Stimulated activated effector memory CD8-positive, alpha-beta T cell treated with anti-CD3 and anti-CD28 coated beads, Interleukin-12 subunit alpha, Interleukin-12 subunit beta, amount 100 ng/mL, for 72 hours (primary cell): ENCODE results near the gene SLC35F3.

Source experiments
- ATAC-seq: fragments of 150-1000 bp; cut with Tn5 transposase; 2 replicates; pipeline ENCODE4 v1.10.0; 2021
- DNase-seq, 2 donors: peaks; one replicate each; pipeline ENCODE4 v3.0.0; 2021 to 2022; ENCODE audit warnings: low spot score in 2 of 2
- H3K27ac Mint-ChIP-seq: one replicate; pipeline ENCODE4 v1.8.0; 2022; ENCODE audit warnings: mild to moderate bottlenecking, mixed read lengths
- H3K36me3 Mint-ChIP-seq: one replicate; pipeline ENCODE4 v1.8.0; 2022; ENCODE audit warnings: mild to moderate bottlenecking, mixed read lengths
- H3K4me1 Mint-ChIP-seq: one replicate; pipeline ENCODE4 v1.8.0; 2022; ENCODE audit warnings: mixed read lengths
- H3K4me3 Mint-ChIP-seq: one replicate; pipeline ENCODE4 v1.8.0; 2022; ENCODE audit warnings: mild to moderate bottlenecking, mixed read lengths
- H3K9me3 Mint-ChIP-seq: one replicate; pipeline ENCODE4 v1.8.0; 2022; ENCODE audit warnings: mixed read lengths

Gene SLC35F3

GRCh38 chr1:233939451-233939850, 35.0 kb downstream of the SLC35F3 start:
- Mint-ChIP-seq H3K36me3 (no peaks in the 10 kb centered on the region), H3K9me3 (no peaks in the 10 kb centered on the region), H3K4me3 (no peak overlapping the region), H3K4me1 (no peaks in the 10 kb centered on the region), H3K27ac (no peak overlapping the region)
- no peak for DNase-seq
- no peak for ATAC-seq

- DNase-seq (no peak), ATAC-seq (no peak)
- Mint-ChIP-seq H3K27ac (no peak overlapping the region), H3K4me1 (no peaks in the 10 kb centered on the region), H3K36me3 (no peaks in the 10 kb centered on the region), H3K4me3 (no peak overlapping the region), H3K9me3 (no peaks in the 10 kb centered on the region)
These were observed 36.4 kb downstream of the SLC35F3 start for GRCh38 chr1:233940908-233941307.

- ATAC-seq: no peak
- H3K4me3 Mint-ChIP-seq: no peak overlapping the region
- no peak for DNase-seq
- peaks cover 2% of the 10 kb centered on the region for H3K9me3 Mint-ChIP-seq
- no peak overlapping the region for H3K27ac Mint-ChIP-seq
- H3K4me1 Mint-ChIP-seq: no peaks in the 10 kb centered on the region
- H3K36me3 Mint-ChIP-seq: no peaks in the 10 kb centered on the region
These were observed 40.1 kb downstream of the SLC35F3 start for GRCh38 chr1:233944601-233945000.

- Mint-ChIP-seq H3K4me3 (no peak overlapping the region), H3K27ac (no peak overlapping the region), H3K4me1 (no peaks in the 10 kb centered on the region), H3K36me3 (no peaks in the 10 kb centered on the region), H3K9me3 (peaks cover 2% of the 10 kb centered on the region)
- DNase-seq (no peak), ATAC-seq (no peak)
These were observed 41.1 kb downstream of the SLC35F3 start for GRCh38 chr1:233945573-233945972.

DNA sequence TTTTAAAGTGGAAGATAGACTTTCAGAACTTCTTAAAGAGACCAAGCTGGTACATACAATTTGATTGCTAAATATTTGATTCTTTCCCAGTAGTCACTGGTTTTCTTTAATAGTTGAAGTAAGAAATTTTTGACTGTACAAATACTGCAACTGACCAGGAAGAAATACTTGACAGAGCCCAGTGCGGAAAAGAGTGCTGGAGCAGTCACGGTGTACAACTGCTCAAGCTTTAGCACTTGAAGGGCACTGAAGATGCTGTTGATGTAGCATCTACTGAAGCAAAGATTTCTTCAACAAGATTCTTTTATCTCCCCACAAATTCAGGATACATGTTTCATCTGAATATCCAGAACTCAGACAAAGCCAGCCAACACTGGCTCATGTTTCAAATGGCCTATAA, 41.5 kb downstream of the SLC35F3 start:
- Mint-ChIP-seq H3K9me3 (peaks cover 2% of the 10 kb centered on the region), H3K4me3 (no peak overlapping the region), H3K36me3 (no peaks in the 10 kb centered on the region), H3K27ac (no peak overlapping the region), H3K4me1 (no peaks in the 10 kb centered on the region)
- ATAC-seq (no peak), DNase-seq (no peak)

GRCh38 chr1:233946724-233947123, 42.2 kb downstream of the SLC35F3 start:
- no peaks in the 10 kb centered on the region for H3K36me3 Mint-ChIP-seq
- H3K4me3 Mint-ChIP-seq: no peak overlapping the region
- H3K27ac Mint-ChIP-seq: no peak overlapping the region
- DNase-seq (no peak), ATAC-seq (no peak)
- peaks cover 2% of the 10 kb centered on the region for H3K9me3 Mint-ChIP-seq
- no peaks in the 10 kb centered on the region for H3K4me1 Mint-ChIP-seq

DNA sequence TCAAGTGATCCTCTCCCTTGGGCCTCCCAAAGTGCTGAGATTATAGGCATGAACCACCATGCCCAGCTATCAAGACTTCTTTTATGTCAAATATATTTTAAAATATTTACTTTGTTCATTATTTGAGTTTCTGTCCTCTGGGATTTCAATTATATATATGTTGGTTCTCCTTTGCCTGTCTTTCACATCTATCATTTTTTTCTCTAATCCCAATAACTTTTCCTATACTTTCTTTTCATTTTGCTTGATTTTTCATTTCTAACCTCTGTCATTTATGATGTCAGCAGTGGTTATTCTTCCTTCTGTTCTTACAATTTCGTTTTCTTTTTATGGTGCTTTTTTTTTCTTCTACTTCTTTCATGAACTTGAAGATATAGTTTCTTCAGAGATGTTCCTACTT, 47.3 kb downstream of the SLC35F3 start:
- Mint-ChIP-seq H3K4me3 (no peak overlapping the region), H3K4me1 (no peaks in the 10 kb centered on the region), H3K36me3 (no peaks in the 10 kb centered on the region), H3K27ac (no peak overlapping the region), H3K9me3 (peaks cover 8% of the 10 kb centered on the region)
- no peak for DNase-seq
- no peak for ATAC-seq

GRCh38 chr1:233957691-233958090, 53.2 kb downstream of the SLC35F3 start:
- H3K36me3 Mint-ChIP-seq: no peaks in the 10 kb centered on the region
- H3K4me1 Mint-ChIP-seq: no peaks in the 10 kb centered on the region
- DNase-seq (no peak), ATAC-seq (no peak)
- H3K9me3 Mint-ChIP-seq: peaks cover 9% of the 10 kb centered on the region
- H3K4me3 Mint-ChIP-seq: no peak overlapping the region
- no peak overlapping the region for H3K27ac Mint-ChIP-seq

GRCh38 chr1:233959102-233959501, 54.6 kb downstream of the SLC35F3 start:
- Mint-ChIP-seq H3K36me3 (no peaks in the 10 kb centered on the region), H3K4me3 (no peak overlapping the region)

DNA sequence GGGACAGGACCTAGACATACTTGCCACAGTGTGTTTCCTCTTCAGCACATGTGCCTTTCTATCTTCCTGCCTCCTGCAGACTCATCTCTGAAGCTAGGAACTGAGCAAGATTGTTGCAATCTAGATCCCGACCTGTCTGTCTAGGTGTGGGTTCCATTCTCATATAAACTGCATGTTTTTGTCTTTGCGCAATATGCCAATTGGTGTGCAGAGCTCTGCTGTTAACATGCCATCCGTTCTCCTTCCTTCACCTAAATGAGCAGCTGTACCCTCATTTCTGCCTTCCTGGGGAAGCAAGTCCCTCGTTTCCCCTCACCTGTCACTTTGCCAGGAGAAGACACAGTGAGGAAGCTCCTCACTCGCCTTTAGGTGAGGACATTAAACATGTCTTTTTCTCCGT, 55.5 kb downstream of the SLC35F3 start:
- DNase-seq: no peak
- Mint-ChIP-seq H3K36me3 (no peaks in the 10 kb centered on the region), H3K9me3 (peaks cover 6% of the 10 kb centered on the region), H3K27ac (no peak overlapping the region), H3K4me1 (no peaks in the 10 kb centered on the region), H3K4me3 (no peak overlapping the region)
- no peak for ATAC-seq

More at GRCh38 chr1:233959102-233959501, 54.6 kb downstream of the SLC35F3 start:
- DNase-seq (no peak), ATAC-seq (no peak)
- Mint-ChIP-seq H3K9me3 (peaks cover 6% of the 10 kb centered on the region), H3K27ac (no peak overlapping the region), H3K4me1 (no peaks in the 10 kb centered on the region)

DNA sequence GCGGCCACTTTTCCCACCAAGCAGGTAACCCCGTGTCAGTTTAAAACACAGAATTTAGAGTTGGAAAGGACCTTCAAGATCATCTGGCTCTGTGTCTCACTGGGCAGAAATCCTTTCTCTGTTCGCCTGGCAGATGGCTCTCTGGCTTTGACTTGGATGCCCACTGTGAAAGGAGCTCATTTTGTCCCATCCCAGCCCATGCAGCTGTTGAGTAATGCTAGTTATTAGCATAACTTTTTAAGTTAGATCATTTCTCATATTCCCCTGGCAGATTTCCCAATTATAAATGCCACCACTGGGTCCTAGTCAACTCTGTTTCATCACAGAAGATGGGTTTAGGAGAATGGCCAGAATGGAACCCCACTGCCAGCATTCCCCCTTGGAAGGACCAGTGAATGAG, 55.9 kb downstream of the SLC35F3 start:
- ATAC-seq (no peak), DNase-seq (no peak)
- no peak overlapping the region for H3K4me3 Mint-ChIP-seq
- no peak overlapping the region for H3K27ac Mint-ChIP-seq
- H3K36me3 Mint-ChIP-seq: no peaks in the 10 kb centered on the region
- no peaks in the 10 kb centered on the region for H3K4me1 Mint-ChIP-seq
- H3K9me3 Mint-ChIP-seq: peaks cover 6% of the 10 kb centered on the region

- H3K36me3 Mint-ChIP-seq: no peaks in the 10 kb centered on the region
- no peaks in the 10 kb centered on the region for H3K4me1 Mint-ChIP-seq
- no peak for DNase-seq
- H3K4me3 Mint-ChIP-seq: no peak overlapping the region
- H3K9me3 Mint-ChIP-seq: peaks cover 5% of the 10 kb centered on the region
- no peak overlapping the region for H3K27ac Mint-ChIP-seq
- ATAC-seq: no peak
These were observed 58.4 kb downstream of the SLC35F3 start for GRCh38 chr1:233962878-233963277.

DNA sequence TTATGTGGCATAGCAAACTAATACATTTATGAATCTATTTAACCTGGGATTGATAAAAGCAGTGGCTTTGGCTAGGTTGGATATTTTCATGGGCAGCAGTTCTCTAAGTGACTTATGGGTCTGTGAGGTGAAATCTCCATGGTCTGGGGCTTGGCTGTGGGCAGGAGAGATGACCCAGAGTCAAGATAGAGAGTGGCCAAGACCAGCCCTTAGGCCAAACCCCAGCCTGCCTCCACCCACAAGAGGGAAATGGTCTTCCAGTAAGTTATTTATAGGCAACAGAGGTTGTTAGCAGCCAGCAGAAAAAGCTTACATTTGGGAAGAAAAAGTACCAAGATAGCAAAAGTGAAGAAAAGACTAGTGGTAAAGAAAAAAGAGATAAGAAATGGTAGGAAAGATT, 61.4 kb downstream of the SLC35F3 start:
- no peaks in the 10 kb centered on the region for H3K36me3 Mint-ChIP-seq
- ATAC-seq (no peak), DNase-seq (no peak)
- no peak overlapping the region for H3K27ac Mint-ChIP-seq
- H3K4me3 Mint-ChIP-seq: no peak overlapping the region
- H3K9me3 Mint-ChIP-seq: no peaks in the 10 kb centered on the region
- H3K4me1 Mint-ChIP-seq: no peaks in the 10 kb centered on the region

GRCh38 chr1:233971753-233972152, 67.3 kb downstream of the SLC35F3 start:
- ATAC-seq (no peak), DNase-seq (no peak)
- Mint-ChIP-seq H3K9me3 (no peaks in the 10 kb centered on the region), H3K4me3 (no peak overlapping the region), H3K36me3 (no peaks in the 10 kb centered on the region), H3K27ac (no peak overlapping the region), H3K4me1 (no peaks in the 10 kb centered on the region)

GRCh38 chr1:233972563-233972950, 68.1 kb downstream of the SLC35F3 start:
- ATAC-seq (no peak), DNase-seq (no peak)
- H3K9me3 Mint-ChIP-seq: no peaks in the 10 kb centered on the region
- H3K4me1 Mint-ChIP-seq: no peaks in the 10 kb centered on the region
- no peak overlapping the region for H3K4me3 Mint-ChIP-seq
- H3K27ac Mint-ChIP-seq: no peak overlapping the region
- H3K36me3 Mint-ChIP-seq: no peaks in the 10 kb centered on the region

DNA sequence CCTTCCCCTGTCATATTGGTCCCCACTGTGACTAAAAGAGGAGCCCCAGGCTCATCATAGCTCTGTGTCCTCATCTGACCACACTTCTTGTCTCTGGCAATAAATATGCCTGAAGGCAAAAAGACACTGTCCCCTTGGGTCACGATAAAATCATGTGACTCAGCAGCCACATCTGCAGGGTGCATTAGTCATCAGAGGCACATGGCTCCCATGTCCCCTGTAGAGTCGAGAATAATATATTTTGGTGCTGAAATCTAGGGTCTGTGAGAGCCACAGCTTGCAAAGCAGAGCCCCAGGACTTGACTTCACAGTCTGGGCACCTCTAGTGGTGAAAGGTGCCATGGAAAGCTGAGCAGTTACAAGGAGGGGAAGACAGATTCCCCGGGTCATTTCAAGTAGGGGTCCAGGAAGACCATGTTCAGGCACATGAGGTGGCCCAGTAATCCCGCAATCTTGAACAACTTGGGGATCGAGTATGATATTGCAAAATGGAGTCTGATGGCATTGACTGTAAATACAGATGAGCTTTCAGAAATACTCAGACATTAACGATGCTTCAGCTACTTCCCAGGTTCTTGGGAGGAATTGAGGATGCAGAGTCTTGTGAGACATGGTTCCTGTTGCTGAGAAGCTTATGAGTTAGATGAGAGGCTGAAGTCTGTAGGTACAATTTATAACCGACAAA, 68.6 kb downstream of the SLC35F3 start:
- DNase-seq (no peak), ATAC-seq (no peak)
- H3K9me3 Mint-ChIP-seq: no peaks in the 10 kb centered on the region
- H3K4me3 Mint-ChIP-seq: no peak overlapping the region
- H3K4me1 Mint-ChIP-seq: no peaks in the 10 kb centered on the region
- no peaks in the 10 kb centered on the region for H3K36me3 Mint-ChIP-seq
- H3K27ac Mint-ChIP-seq: no peak overlapping the region

DNA sequence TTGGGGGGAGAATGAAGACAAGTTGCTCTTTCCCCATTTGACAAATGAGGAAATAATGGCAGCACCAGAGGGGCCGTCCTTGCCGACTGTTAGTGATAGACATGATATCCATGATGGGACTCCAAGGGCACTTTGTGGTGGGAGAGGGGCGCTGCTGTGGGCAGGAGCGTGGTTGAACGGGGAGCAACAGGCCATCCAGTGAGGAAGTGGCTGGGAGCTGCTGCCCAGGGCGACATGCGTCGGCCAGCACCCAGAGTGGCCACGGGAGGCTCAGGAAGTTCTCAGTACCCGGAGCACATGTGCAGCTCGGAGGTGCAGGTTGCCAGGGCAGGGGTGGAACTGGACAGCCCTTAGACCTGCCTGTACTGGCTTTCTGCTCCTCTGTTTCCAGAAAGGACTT, 71.0 kb downstream of the SLC35F3 start:
- Mint-ChIP-seq H3K27ac (no peak overlapping the region), H3K4me1 (no peaks in the 10 kb centered on the region), H3K36me3 (no peaks in the 10 kb centered on the region), H3K4me3 (no peak overlapping the region), H3K9me3 (no peaks in the 10 kb centered on the region)
- DNase-seq: no peak
- ATAC-seq: no peak
